ENCODE data around the gene KCNJ6. TPM values are rescaled to one million over a fixed set of nuclear protein-coding genes. Genes with fewer than 3 reads are reported as not detected.

KCNJ6 gene
- total and polyA plus RNA-seq, 8 donors: under 0.01 to 1.3 (median 0.29) TPM; not detected in 3

DNA sequence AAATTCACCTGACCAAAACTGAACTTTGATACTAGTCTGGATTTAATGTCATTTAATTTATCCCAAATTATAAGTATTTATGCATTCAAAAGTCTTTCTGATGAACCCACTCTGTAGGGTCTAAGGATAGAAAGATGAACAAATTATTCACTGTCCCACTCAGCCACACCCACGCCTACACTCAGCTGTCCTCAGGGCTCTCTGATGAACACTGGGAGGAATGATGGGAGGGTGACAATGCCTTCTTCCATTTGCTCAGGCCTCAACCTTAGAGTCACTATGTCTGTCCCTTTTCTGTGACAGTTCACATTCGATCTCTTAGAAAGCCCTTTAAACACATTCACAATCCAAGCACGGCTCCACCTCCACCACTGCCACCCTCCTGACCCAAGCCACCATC is 41.8 kb downstream of the KCNJ6 start:
- peaks cover 0 to 13% (median 0%) of the 10 kb centered on the region in 3 donors for H3K27me3 ChIP-seq
- no peak for DNase-seq
- TF ChIP-seq, protein P1, sequence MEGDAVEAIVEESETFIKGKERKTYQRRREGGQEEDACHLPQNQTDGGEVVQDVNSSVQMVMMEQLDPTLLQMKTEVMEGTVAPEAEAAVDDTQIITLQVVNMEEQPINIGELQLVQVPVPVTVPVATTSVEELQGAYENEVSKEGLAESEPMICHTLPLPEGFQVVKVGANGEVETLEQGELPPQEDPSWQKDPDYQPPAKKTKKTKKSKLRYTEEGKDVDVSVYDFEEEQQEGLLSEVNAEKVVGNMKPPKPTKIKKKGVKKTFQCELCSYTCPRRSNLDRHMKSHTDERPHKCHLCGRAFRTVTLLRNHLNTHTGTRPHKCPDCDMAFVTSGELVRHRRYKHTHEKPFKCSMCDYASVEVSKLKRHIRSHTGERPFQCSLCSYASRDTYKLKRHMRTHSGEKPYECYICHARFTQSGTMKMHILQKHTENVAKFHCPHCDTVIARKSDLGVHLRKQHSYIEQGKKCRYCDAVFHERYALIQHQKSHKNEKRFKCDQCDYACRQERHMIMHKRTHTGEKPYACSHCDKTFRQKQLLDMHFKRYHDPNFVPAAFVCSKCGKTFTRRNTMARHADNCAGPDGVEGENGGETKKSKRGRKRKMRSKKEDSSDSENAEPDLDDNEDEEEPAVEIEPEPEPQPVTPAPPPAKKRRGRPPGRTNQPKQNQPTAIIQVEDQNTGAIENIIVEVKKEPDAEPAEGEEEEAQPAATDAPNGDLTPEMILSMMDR (IDR thresholded peaks at IDR 0.05): no peak
- no peak for TF ChIP-seq POLR2AphosphoS5 (IDR thresholded peaks at IDR 0.05)
- TF ChIP-seq POLR2A (IDR thresholded peaks at IDR 0.05): no peak
- TF ChIP-seq EP300 (IDR thresholded peaks at IDR 0.05): no peak
- no peak overlapping the region for H3K27ac ChIP-seq
- no peak overlapping the region for H3K4me3 ChIP-seq
- intact Hi-C loops (cut with DNase I; ENCODE audit: low total_unique reads): no loop called here
- H3K36me3 ChIP-seq: no peaks in the 10 kb centered on the region
- no peaks in the 10 kb centered on the region for H3K4me1 ChIP-seq
- H3K9me3 ChIP-seq: no peaks in the 10 kb centered on the region
- whole genome bisulfite sequencing, 5 donors: 49 to 63% (median 57%) methylated on average over 3 of the region's 3 CpGs

GRCh38 chr21:37873655-37874054 is 42.6 kb downstream of the KCNJ6 start:
- intact Hi-C loops (cut with DNase I; ENCODE audit: low total_unique reads): no loop called here
- H3K36me3 ChIP-seq: no peaks in the 10 kb centered on the region
- WGBS, 5 donors: 44 to 64% (median 54%) methylated on average over 3 of the region's 3 CpGs
- TF ChIP-seq, protein P1 (IDR thresholded peaks at IDR 0.05): no peak
- TF ChIP-seq EP300 (IDR thresholded peaks at IDR 0.05) (no peak), POLR2A (IDR thresholded peaks at IDR 0.05) (no peak), POLR2AphosphoS5 (IDR thresholded peaks at IDR 0.05) (no peak)
- peaks cover 0 to 6% (median 0%) of the 10 kb centered on the region in 3 donors for H3K27me3 ChIP-seq
- no peak for DNase-seq
- no peak overlapping the region for H3K27ac ChIP-seq
- H3K9me3 ChIP-seq: no peaks in the 10 kb centered on the region
- H3K4me3 ChIP-seq: no peak overlapping the region
- H3K4me1 ChIP-seq: no peaks in the 10 kb centered on the region

GRCh38 chr21:37871121-37871862 is 45.0 kb downstream of the KCNJ6 start:
- no peaks in the 10 kb centered on the region for H3K27me3 ChIP-seq
- WGBS, 5 donors: 71 to 83% (median 75%) methylated on average over 8 of the region's 8 CpGs
- H3K9me3 ChIP-seq: no peaks in the 10 kb centered on the region
- H3K27ac ChIP-seq: no peak overlapping the region
- TF ChIP-seq, protein P1 (IDR thresholded peaks at IDR 0.05): no peak
- TF ChIP-seq EP300 (IDR thresholded peaks at IDR 0.05): no peak
- TF ChIP-seq POLR2AphosphoS5 (IDR thresholded peaks at IDR 0.05): no peak
- TF ChIP-seq POLR2A (IDR thresholded peaks at IDR 0.05): no peak
- H3K4me3 ChIP-seq: no peak overlapping the region
- no peak for DNase-seq
- H3K36me3 ChIP-seq: no peaks in the 10 kb centered on the region
- intact Hi-C loops (cut with DNase I; ENCODE audit: low total_unique reads): no loop called here
- H3K4me1 ChIP-seq: no peaks in the 10 kb centered on the region

DNA sequence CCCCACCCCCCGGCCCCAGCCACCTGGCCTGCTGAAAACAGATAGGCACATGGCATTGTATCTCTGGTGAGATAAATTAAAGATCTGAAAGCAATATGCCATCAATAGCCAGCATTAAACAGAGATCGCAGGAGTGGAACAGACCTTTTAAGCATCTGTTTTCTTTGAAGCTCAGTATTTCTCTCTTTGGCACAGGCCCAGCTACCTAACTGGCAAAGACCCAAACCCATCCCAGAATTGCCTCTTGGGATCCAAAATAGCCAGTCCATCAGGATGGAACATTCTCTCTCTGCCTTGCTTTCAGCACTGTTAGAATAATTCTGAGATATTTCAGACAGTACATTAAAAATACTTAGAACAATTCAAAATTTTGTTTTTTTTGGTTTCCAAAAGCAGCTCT is 46.0 kb downstream of the KCNJ6 start:
- Histone ChIP-seq H3K9me3 (no peaks in the 10 kb centered on the region), H3K27ac (no peak overlapping the region), H3K4me1 (no peaks in the 10 kb centered on the region), H3K27me3 (no peaks in the 10 kb centered on the region), H3K36me3 (no peaks in the 10 kb centered on the region), H3K4me3 (no peak overlapping the region)
- 79 to 90% (median 81%) methylated on average over 2 of the region's 2 CpGs for WGBS, 5 donors
- intact Hi-C loops (cut with DNase I; ENCODE audit: low total_unique reads): no loop called here
- DNase-seq: no peak
- no peak for TF ChIP-seq EP300 (IDR thresholded peaks at IDR 0.05)
- no peak for TF ChIP-seq POLR2AphosphoS5 (IDR thresholded peaks at IDR 0.05)
- TF ChIP-seq, protein P1 (IDR thresholded peaks at IDR 0.05): no peak
- TF ChIP-seq POLR2A (IDR thresholded peaks at IDR 0.05): no peak
